CD4-positive, alpha-beta T cell treated with Interleukin-10 for 1 hour (primary cell): Measurements from ENCODE around the gene STOML2.

Experiments
- DNase-seq: peaks from one replicate; pipeline ENCODE4 v3.0.0-alpha.2; 2020

The STOML2 gene

DNA sequence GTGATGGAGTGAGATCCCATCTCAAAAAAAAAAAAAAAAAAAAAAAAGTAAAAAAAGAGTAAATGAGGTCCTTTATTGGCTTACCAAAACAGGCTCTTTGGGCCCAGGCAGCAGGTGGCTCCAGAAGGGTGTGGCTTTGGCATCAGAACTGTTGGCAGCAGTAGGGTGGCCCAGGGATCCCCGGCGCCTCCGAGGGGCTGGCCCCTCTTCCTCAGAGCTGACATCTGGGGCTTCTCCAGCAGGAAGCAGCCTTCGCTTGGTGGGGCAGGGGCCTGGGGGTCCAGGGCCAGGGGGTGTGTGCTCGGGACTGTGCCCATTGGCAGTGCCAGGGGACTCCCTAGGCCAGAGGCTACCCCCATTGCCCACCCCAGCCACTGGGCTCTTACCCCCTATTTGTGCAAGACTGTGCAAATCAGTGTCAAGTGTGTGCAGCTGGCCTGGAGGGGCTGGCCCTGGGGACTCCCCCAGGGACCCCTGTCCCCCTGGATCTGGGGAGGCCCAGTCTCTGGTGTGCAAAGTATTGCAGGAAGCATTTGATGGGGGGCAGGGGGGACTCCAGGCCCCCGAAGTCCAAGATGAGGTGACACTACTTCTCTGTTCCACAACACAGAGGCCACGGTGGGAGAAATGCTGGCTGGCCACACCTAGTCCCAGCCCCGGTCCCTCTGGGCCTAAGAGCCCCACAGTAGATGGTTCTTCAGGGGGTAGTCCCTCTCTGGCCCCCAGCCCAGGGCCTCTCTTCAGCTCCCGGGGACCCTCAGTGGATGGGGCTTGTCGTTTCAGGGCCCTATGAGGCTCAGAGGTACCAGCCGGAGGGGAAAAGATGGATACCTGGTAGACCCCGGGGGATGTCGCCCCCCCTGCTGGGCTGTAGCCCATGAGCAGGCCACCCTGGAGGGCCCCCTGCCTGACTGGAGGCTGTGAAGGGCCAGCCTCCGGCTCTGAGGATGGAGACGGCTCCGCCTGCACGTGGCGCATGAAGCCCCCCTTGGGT lies 4.7 kb upstream of the STOML2 start:
- DNase-seq: no peak

DNA sequence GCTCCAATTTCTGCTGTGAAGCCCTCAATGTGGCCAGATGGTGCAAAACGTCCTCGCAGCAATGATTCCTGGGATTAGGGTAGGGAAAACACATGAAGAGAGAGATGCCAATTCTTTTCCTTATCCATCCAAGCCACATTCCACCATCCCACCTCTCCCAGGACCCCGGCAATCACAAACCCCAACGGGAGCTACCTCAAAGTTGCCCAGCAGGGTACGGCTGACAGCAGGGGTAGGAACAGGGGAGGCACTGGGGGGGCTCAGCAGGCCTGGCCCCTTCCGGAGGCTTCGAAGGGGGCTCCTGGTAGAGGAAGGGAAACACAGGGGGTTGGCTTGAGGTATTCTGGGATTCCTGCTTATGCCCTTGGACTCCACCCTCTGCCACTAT lies 3.4 kb upstream of the STOML2 start:
- DNase-seq: no peak

DNA sequence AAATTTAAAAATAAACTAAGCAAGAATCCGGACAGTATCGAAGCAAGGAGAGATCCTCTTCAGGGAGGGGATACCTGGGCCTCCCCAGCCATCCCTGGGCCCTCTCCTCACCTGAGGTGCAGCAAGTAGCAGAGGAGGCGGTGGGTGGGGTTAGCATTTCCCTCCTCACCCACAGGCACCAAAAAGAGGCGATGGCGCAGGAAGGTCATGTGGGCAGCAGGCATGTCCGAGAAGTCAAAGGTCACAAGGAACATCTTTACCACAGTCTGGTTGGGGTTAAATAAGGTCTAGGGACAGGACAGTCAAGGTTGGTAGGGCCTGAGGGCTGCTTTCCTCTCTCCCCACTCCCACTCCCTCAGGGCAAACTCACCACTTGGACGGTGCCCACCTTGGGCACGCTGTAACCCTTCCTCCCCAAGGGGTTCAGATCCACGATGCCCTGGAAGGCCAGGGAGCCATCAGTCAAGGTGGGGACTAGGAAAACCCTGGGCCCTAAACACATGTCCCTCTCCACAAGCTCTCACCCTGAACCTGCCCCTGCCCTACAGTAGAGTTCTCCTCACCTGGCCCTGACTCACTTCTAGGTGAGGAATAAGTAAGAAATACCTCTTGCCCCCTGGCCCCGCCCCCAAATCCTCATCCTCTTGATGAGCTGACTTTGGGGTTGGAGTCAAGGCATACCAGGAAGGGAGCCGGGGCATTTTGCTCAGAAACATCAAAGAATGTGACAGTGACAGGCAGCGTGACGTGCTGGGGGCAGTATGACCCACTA lies 2.8 kb upstream of the STOML2 start:
- DNase-seq: no peak

DNA sequence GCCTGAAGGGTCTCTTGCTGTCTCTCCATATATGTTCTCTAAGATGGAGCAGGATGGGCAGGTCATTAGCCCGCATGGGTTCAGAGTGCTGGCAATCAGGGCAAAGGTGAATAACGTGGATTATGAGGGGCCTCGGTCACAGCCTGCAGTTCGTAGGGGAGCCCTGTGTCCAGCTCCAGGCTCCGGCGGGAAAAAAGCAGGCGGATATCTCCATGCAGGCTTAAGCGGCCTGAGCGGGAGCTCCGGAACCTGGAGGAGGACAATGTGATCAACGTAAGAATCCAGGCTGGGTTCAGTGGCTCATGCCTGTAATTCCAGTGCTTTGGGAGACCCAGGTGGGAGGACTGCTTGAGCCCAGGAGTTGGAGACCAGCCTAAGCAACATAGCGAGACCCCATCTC lies 2.2 kb upstream of the STOML2 start:
- DNase-seq: no peak

DNA sequence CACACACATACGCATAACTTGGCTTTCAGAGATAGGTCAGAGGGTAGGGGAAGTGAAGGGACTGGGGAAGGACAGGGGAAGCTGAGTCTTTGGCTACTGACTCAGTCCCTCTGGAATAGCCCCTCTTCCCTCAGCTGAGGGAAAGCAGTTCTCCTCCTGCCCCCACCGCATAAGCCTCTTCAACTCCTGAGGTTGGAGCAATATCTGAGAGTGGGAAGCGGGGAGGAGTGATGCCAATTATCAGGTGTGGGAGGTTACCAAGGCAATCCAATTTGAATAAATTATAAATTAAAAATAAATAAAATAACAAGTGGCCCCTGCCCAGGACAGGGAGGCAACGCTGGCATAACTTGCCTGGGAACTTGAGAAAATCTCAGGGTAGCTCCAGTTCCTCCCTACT lies 1.7 kb upstream of the STOML2 start:
- DNase-seq: no peak

DNA sequence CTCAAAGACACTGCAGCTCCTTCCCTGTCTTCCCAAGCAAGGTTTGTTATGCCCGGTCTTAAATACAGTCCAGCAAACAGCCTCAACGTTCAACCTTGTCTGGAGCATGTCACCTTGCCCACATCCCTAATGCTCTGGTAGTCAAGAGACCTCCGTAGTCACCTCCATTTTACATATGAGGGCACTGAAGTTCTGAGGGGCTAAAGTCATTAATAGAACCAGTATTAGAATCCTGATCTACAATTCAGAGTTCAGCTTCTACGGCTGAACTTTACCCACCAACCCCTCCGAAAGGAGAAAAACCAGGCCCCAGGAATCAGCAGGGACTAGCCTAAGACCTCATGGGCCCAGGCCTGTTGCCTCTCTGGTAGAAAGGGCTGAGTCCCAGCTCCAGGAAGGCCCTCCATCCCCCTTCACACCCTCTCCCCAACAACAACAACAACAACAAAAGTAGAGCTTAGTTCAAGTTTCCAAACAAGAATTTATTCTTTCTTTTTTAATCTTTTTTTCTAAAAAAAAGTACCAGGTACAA lies 795 bp upstream of the STOML2 start:
- DNase-seq: no peak

DNA sequence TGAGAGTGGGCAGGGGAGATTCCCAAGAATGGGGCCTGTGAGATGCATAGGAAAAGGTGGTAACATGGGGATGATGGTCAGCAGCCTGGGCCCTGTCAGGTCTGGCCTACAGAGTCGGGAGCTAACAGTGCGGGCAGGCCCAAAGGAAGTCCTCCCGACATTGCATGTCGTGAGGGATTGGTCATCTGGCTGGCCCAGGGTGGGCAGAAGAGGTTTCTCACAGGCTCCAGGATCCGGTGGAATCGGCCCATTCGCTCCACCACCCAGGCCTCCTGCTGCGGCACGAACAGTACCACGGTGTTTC lies 514 bp downstream of the STOML2 start:
- peak; percentile 11 for DNase-seq

DNA sequence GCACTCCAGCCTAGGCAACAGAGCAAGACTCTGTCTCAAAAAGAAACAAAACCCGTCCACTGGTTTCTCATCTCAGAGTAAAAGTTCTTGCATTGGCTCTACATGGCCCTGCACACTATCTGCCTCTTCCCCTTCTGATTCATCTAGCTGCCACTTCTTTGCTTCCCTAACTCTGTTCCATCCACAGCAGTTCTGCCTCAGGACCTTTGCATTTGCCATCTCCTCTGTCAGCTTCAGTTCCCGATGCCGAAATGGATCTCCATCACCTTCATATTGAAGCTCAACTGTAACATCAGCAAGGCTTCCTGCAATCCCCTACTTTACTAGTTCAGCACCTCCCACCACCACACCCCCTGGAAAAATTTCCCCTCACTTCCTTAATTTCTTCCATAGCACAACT lies 5.4 kb downstream of the STOML2 start:
- no peak for DNase-seq

DNA sequence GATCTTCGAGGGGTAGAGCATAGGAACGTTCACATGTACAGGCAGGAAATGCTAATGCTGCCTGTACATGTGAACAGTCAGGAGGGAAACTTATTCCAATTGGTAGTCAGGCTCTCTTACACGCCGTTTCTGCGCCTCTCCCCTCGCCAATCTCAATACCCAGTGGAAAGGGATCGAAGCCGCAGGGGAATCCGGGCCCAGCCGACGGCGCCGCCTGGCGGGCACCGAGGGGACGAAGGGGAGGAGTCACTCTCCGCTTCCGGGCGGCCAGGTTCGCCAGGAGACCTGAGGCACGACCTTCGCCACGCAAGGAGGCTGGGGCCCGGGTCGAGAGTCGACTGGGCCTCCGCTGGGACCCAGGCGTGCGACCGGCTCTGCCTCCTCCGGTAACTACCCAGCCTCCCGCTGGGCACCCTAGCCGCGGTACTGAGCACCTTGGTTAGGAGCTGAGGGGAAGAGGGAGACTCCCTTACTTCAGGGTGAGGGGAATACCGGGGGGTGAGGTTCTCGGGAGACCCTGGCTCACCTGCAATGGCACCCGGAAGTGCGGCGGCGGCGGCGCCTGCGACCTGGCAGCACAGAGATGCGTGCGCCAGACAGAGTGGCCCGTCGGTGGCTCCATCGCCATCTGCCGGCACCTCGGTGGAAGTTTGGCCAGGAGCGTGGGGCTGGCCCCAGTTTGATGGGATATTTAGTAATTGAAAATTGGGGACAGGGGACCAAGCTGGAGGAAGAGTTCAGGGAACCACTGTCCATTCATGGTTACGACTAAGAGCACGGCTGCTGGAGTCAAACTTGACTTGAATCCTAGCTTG lies 6.7 kb downstream of the STOML2 start, which contains the start of gene PIGO:
Gene PIGO, minus strand, starts transcription at position 557 of the 815 bp plus-strand sequence. CDS start 1,026 bp downstream, outside the sequence.
- peak; percentile 91 for DNase-seq

DNA sequence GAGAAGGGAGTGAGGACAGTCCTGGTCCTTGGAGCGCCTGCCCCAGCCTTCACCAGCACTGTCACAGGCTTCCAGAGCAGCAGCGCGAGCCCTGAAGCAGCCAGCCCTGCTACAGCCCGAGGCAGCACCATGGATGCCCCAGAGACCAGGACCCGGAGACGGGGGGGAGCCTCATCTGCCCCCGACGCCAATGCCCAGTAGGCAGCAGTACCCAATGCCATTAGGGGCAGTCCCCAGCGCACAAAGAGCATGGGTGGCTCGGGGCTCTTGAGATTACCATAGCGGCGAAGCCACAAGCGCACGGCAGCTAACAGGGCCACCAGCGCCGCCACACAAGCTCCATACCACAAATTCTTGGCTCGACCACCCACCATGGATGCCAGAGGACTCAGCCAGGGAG lies 11.4 kb downstream of the STOML2 start:
- DNase-seq: no peak

DNA sequence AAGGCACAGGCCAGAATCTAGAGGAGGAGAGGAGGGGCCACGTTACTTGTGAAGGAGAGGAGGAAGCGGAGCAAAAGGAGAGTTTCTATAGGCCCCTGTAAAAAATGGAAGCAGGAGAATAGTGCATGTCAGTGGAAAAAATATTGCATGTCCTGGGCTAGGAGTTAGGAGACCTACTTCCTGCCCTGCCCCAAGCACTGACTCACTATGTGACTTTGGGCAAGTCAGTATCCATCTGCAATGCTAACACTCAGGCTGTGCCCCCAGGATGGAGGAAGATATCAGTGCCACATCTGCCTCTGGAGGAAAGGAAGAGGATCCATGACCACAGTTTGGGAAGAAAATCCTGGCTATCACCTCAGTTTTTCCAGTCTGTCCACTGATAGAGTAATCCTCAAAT lies 13.5 kb downstream of the STOML2 start:
- no peak for DNase-seq

DNA sequence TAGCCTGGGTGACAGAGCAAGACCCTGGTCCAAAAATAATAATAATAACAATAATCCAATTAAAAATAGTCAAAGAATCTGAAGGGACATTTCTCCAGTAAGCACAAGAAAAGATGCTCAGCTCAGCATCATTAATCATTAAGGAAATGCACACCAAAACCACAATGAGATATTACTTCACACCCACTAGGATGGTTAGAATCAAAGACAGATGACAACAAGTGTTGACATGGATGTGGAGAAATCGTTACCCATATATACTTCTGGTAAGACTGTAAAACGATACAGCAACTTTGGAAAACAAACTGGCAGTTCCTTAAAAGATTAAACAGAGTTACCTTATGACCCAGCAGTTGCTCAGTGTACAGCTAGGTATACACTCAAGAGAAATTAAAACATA lies 17.9 kb downstream of the STOML2 start:
- DNase-seq: peak; percentile 15

DNA sequence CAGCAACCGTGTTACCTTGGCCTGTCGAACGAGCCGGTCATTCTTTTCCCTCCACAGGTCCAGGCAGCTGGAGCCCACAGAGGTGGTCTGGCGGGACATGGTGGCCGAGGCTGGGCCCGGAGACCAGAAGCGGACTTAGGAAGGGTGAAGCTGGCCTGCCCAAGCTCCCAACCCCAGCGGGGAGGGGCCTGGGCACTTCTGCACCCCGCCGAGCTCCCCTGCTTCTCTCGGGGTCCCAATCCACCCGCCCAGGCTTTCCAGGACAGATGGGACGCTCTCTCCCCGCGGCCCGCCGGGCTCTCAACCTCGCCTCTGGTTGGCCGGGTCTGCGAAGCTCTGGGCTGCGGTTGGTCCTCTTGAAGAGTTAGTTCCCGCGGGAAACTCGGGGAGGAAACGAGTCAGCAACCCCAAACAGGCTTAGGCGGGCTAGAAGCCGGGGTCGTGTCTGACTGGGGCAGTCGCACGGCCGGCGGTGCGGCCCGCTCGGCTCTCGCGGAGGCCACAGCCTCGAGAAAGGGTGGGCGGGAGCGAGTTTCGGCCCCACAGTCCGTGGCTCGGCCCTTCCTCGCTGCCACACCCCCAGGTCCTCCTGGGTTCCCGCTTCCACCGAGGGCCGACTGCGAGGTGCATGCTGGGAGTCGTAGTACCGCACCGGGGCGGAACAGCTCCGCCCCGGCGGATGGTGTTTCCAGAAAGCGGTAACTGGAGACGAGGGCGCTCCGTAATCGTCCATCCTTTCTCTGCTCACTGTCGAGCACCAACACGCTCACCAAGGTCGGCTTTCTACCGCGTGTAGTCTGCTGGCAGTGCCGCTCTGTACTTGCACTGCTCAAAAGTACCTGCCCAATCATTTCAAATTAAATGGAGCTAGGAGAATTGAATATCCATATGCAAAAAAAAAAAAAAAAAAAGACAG lies 23.2 kb downstream of the STOML2 start, which contains the start of gene FANCG:
Gene FANCG, minus strand, starts transcription at position 517 of the 916 bp plus-strand sequence. Its CDS starts 418 bp downstream, at position 99.
- peak; percentile 85 for DNase-seq

DNA sequence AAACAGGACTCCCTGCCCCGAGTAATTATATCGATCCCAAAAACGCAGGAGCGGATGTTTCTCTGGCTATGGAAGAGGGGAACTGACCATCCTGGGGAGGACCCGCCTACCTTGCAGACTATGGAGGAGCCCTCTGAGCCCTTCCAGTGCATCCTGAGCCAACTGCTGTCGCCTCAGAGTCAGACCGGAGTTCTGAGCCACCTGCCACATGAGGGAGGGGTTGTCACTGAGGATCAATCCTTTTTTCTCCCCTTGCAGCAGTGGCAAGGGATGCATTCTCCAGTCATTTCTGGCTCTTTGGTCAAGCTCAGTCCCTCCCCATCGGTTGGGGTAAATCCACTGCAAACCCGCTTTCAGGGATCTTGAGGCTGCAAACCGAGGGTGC lies 23.9 kb downstream of the STOML2 start:
- DNase-seq: no peak

DNA sequence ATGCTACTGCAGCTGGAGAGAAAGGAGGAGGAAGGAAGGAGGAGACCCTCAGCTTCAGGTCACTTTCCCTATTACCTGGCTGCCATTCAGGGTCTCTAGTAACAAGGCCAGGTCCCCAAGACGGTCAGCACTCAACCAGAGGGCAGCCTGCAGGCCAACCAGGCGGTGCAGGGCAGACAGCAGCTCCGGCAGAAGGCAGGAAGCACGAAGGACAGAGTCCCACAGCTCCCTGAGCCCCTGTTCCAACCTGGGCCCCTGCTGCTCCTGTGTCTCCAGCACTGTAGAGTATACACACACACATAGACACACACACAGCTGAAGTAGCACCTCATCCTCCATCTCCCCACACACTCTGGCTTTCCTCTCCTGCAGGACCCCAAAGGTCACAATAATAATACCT lies 24.9 kb downstream of the STOML2 start:
- no peak for DNase-seq

DNA sequence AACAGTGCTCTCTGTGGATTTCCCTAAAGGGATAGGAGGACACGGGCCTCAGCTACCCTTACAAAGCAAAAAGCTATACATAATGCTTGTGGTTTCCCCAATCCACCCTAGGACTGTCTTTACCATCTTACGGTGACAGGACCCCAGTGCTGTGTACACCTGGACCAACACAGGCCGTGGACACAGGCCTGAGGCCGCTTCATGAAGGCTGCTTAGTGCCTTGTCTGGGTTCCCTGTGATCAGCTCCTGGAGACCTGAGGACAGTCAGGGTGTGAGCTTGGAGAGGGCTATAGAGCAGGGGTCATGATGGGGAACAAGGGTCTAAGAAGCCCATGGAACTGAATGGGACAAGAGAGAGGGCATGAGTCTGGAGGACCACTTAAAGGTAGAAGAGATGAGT lies 26.1 kb downstream of the STOML2 start:
- no peak for DNase-seq

DNA sequence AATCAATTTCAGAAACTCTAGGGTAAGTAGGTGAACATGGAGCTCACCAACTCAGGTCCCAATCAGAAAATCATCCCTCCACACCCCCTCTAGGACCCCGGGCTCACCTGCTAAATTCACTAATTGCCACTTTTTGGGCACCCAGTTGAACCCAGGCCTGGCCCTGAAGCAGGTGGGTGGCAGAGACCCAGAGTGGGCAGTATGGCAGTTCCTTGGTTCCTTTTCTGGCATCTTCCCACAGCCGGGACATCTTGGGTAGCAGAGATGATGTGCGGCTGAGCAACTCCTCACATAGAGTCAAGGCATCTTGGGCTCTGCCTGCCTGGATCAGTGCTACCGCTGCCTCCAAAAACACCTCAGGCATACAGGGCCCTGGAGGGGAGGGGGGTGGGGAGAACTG lies 27.6 kb downstream of the STOML2 start:
- no peak for DNase-seq

DNA sequence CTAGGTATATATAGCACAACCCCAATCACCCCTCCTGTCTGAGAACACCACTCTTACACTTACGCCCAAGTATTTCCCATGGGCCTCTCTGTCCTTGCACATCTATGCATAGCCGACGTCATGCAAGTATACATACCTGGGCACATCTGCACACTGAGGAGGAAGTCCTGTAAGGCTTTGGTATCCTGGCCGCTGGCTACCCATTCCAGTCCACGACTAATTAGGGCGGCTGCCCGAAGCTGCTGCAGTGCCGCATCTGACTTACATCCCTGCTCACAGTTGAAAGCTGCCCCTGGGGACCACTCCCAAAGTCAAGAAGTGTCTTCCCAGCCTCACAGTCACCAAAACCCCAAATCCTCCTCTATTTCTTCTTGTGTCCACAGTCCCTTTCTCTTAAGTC lies 28.1 kb downstream of the STOML2 start:
- DNase-seq: no peak

DNA sequence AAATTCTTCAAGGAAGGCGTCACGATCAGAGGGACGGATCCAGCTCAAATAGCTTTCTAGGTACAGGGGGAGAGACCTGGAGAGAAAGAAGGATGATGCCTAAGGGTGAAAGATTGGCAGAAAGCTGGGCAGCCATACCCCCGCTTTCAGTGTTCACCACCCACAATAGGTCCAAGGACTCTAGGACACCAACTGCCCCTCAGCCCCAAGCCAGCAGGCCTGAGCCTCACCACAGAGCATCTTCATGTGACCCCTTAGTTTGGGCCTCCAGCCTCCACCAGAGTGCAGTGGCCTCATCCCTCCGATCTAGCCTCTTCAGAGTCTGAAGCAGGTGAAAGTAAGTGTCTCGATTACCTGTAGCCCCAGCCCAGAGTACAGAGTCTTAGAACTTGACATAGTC lies 28.8 kb downstream of the STOML2 start:
- no peak for DNase-seq

DNA sequence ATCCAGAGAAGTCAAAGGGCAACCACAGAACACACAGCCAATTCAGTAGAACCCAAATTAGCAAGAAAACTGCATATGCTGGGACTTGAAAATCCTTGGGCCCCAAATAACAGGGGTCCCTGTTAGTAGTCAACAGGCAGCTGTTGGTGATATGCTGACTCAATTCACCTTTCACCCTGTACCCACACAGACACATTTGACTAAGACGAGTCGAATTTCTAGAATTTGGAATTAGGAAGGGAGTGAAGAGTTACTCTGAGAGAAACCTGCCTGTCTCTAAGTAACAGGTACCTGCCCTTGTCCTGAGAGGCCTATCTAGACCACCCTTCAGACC lies 29.7 kb downstream of the STOML2 start:
- DNase-seq: no peak

DNA sequence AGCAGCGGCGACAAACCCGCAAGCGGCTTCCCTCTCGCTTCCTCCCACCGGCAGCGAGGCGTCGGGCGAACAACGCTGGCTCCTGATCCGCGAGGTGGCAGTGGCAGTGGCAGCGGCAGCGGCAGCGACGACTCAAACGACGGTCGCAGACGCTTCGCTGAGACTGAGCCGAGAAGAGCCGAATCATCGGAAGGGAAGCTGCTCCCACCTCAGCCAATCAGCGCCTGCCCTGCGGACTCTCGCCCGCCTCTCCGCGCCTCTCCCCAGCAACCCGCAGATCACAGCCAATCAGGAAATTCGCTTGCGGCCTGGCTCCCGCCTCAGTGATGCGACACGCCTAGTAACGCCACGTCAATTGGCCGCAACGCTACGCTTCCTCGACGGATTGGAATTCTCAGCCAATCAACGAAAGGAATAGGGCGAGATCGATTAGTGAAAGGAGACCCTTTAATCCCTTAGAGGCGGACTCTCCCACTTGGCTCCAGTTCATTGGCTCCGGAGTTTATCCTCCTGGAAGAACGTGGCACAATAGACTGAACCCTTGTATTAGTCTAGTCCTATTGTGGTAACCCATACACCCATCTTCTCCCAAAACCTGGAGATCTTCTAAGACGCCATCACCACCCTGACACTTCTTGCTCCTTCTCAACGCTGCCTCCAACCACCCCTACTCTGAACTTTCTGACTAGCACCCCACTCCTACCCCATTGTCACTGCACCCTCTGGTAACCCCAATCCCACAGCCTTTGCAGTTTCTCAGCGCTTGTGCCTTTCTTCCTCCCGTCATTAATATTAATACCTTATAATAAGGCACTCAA lies 30.3 kb downstream of the STOML2 start, which contains the start of gene VCP:
Gene VCP, minus strand, starts transcription at position 165 of the 818 bp plus-strand sequence. CDS start 272 bp downstream, outside the sequence.
- DNase-seq: peak; percentile 99
